ENCODE results near the gene CCL18. TPM values are rescaled to one million over a fixed set of nuclear protein-coding genes. Genes with fewer than 3 reads are reported as not detected.

CCL18 gene
- total RNA-seq, 1 donor from 2014 or later = not detected

GRCh38 chr17:36059406-36059805, 4.7 kb upstream of the CCL18 start:
- no peak overlapping the region for H3K27ac Mint-ChIP-seq
- H3K9me3 Mint-ChIP-seq (ENCODE audit: low read depth) = no peaks in the 10 kb centered on the region
- H3K27me3 Mint-ChIP-seq = no peaks in the 10 kb centered on the region
- no peak overlapping the region for H3K4me3 Mint-ChIP-seq (ENCODE audit: low read depth)
- TF ChIP-seq, protein P1, sequence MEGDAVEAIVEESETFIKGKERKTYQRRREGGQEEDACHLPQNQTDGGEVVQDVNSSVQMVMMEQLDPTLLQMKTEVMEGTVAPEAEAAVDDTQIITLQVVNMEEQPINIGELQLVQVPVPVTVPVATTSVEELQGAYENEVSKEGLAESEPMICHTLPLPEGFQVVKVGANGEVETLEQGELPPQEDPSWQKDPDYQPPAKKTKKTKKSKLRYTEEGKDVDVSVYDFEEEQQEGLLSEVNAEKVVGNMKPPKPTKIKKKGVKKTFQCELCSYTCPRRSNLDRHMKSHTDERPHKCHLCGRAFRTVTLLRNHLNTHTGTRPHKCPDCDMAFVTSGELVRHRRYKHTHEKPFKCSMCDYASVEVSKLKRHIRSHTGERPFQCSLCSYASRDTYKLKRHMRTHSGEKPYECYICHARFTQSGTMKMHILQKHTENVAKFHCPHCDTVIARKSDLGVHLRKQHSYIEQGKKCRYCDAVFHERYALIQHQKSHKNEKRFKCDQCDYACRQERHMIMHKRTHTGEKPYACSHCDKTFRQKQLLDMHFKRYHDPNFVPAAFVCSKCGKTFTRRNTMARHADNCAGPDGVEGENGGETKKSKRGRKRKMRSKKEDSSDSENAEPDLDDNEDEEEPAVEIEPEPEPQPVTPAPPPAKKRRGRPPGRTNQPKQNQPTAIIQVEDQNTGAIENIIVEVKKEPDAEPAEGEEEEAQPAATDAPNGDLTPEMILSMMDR (IDR thresholded peaks at IDR 0.05; ENCODE audit: unreplicated experiment) = no peak
- DNase-seq (ENCODE audit: low spot score, unreplicated experiment) = no peak
- no peaks in the 10 kb centered on the region for H3K36me3 Mint-ChIP-seq (ENCODE audit: insufficient read depth)
- peaks cover 1% of the 10 kb centered on the region for H3K4me1 Mint-ChIP-seq (ENCODE audit: low read depth)

- TF ChIP-seq, protein P1 (IDR thresholded peaks at IDR 0.05; ENCODE audit: unreplicated experiment) = no peak
- Mint-ChIP-seq H3K36me3 (ENCODE audit: insufficient read depth) (no peaks in the 10 kb centered on the region), H3K4me1 (ENCODE audit: low read depth) (peaks cover 1% of the 10 kb centered on the region), H3K9me3 (ENCODE audit: low read depth) (no peaks in the 10 kb centered on the region), H3K4me3 (ENCODE audit: low read depth) (no peak overlapping the region), H3K27ac (no peak overlapping the region), H3K27me3 (no peaks in the 10 kb centered on the region)
- DNase-seq (ENCODE audit: low spot score, unreplicated experiment) = no peak
Measured at GRCh38 chr17:36060816-36061215, 3.3 kb upstream of the CCL18 start.

DNA sequence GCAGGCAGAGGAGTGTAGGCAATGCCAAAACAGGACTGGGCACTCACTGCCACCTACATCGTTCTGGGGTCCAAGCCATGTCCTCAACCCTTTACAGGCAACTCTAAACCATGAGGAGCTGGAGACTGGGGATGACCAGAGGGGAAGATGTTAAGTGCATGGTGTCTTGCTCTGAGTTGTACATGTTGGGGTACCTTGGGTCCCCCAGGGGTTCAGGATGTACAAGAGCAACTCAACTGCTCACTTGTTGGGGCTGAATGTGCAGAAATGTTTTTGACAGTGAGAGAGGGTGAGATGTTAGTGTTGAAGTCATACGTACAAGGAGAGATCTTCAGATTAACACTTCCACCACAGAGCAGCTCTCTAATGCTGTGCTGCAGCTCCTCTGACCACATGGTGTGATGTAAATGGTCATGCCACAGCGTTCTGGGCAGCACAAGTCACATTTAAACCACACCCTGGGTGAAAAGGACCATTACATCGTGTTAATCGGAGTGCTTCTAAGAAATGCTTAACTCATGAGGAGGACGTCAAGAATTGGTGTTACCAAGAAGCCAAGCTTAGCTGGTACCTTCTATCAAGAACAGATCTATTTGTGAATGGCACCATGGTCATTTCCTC, 2.4 kb downstream of the CCL18 start:
- Mint-ChIP-seq H3K27ac (no peak overlapping the region), H3K36me3 (ENCODE audit: insufficient read depth) (no peaks in the 10 kb centered on the region), H3K27me3 (no peaks in the 10 kb centered on the region), H3K9me3 (ENCODE audit: low read depth) (no peaks in the 10 kb centered on the region), H3K4me3 (ENCODE audit: low read depth) (no peak overlapping the region), H3K4me1 (ENCODE audit: low read depth) (no peaks in the 10 kb centered on the region)
- DNase-seq (ENCODE audit: low spot score, unreplicated experiment) = no peak
- TF ChIP-seq, protein P1 (IDR thresholded peaks at IDR 0.05; ENCODE audit: unreplicated experiment) = no peak

DNA sequence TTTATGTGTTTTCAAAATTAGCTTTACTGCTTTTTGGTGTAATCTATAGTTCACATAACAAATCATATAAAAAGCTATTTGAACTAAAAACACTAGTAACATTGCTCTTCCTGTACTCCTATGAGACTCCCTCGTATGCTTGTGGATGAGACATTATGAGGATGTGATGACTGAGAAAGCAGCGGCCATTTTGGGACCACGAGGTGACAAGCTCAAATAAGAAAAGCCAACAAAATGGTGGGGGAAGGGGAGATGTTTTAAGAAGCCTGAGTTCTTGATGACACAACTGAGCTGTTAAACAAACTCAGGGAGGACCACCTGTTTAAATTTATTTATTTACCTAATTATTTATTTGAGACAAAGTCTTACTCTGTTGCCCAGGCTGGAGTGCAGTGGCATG, 4.5 kb downstream of the CCL18 start:
- Mint-ChIP-seq H3K4me1 (ENCODE audit: low read depth) (peaks cover 1% of the 10 kb centered on the region), H3K9me3 (ENCODE audit: low read depth) (no peaks in the 10 kb centered on the region), H3K4me3 (ENCODE audit: low read depth) (no peak overlapping the region), H3K27ac (no peak overlapping the region), H3K36me3 (ENCODE audit: insufficient read depth) (no peaks in the 10 kb centered on the region), H3K27me3 (no peaks in the 10 kb centered on the region)
- DNase-seq (ENCODE audit: low spot score, unreplicated experiment) = no peak
- TF ChIP-seq, protein P1 (IDR thresholded peaks at IDR 0.05; ENCODE audit: unreplicated experiment) = no peak

GRCh38 chr17:36069136-36069535, 5.1 kb downstream of the CCL18 start:
- no peak for DNase-seq (ENCODE audit: low spot score, unreplicated experiment)
- Mint-ChIP-seq H3K27ac (no peak overlapping the region), H3K9me3 (ENCODE audit: low read depth) (no peaks in the 10 kb centered on the region), H3K27me3 (no peaks in the 10 kb centered on the region), H3K36me3 (ENCODE audit: insufficient read depth) (no peaks in the 10 kb centered on the region), H3K4me1 (ENCODE audit: low read depth) (peaks cover 1% of the 10 kb centered on the region), H3K4me3 (ENCODE audit: low read depth) (no peak overlapping the region)
- TF ChIP-seq, protein P1 (IDR thresholded peaks at IDR 0.05; ENCODE audit: unreplicated experiment) = no peak
